Parathyroid adenoma (tissue), 2 donors: ENCODE data around the gene C2orf42.
"Not testable (repeated sequence)": the region's sequence is repeated elsewhere in the genome, so short reads cannot be mapped to it uniquely, and the experiment has no call there.

ENCODE experiments used
- H2AFZ ChIP-seq: fragments of 300-600 bp; sonication (generic); one replicate; pipeline ENCODE4 v1.7.0; 2017; ENCODE audit warnings: antibody characterized with exemption, mild to moderate bottlenecking
- H3K27ac ChIP-seq: fragments of 300-600 bp; sonication (generic); one replicate; pipeline ENCODE4 v1.7.0; 2017
- H3K27me3 ChIP-seq: fragments of 300-600 bp; sonication (generic); one replicate; pipeline ENCODE4 v1.7.0; 2017; ENCODE audit warnings: low read length; ENCODE audit not compliant: control insufficient read depth, insufficient read depth
- H3K36me3 ChIP-seq: fragments of 300-600 bp; sonication (generic); one replicate; pipeline ENCODE4 v1.7.0; 2017; ENCODE audit warnings: low read length; ENCODE audit not compliant: control insufficient read depth, insufficient read depth
- H3K4me1 ChIP-seq: fragments of 300-600 bp; sonication (generic); one replicate; pipeline ENCODE4 v1.7.0; 2017; ENCODE audit warnings: control low read depth
- H3K4me2 ChIP-seq: fragments of 300-600 bp; sonication (generic); one replicate; pipeline ENCODE4 v1.7.0; 2017; ENCODE audit warnings: low read length
- H3K4me3 ChIP-seq: fragments of 300-600 bp; sonication (generic); one replicate; pipeline ENCODE4 v1.7.0; 2017; ENCODE audit warnings: low read depth, low read length
- H3K79me2 ChIP-seq: fragments of 300-600 bp; sonication (generic); one replicate; pipeline ENCODE4 v1.7.0; 2017; ENCODE audit warnings: control low read depth
- H3K9ac ChIP-seq: fragments of 300-600 bp; sonication (generic); one replicate; pipeline ENCODE4 v1.7.0; 2017; ENCODE audit warnings: mild to moderate bottlenecking
- H3K9me3 ChIP-seq: fragments of 300-600 bp; sonication (generic); one replicate; pipeline ENCODE4 v1.7.0; 2017; ENCODE audit warnings: low read length; ENCODE audit not compliant: control insufficient read depth
- CTCF ChIP-seq: fragments of 300-600 bp; sonication (generic); IDR thresholded peaks from one replicate; pipeline ENCODE4 v1.7.0; 2017; ENCODE audit warnings: antibody characterized with exemption, mild to moderate bottlenecking
- donor health status: primary hyperparathyroidism.

The C2orf42 gene

GRCh38 chr2:70160545-70160944 lies 30.3 kb downstream of the C2orf42 start:
- TF ChIP-seq CTCF, result no peak
- Histone ChIP-seq H3K36me3 (no peaks in the 10 kb centered on the region), H3K27ac (no peak overlapping the region), H3K9ac (no peak overlapping the region), H3K27me3 (no peaks in the 10 kb centered on the region), H3K4me2 (no peak overlapping the region), H3K9me3 (no peaks in the 10 kb centered on the region), H3K4me3 (no peak overlapping the region), H3K79me2 (no peaks in the 10 kb centered on the region), H2AFZ (no peak overlapping the region), H3K4me1 (no peaks in the 10 kb centered on the region)

- not testable (repeated sequence) for H3K9me3 ChIP-seq, H3K27ac ChIP-seq, H3K9ac ChIP-seq, H3K4me1 ChIP-seq, H3K4me3 ChIP-seq, H3K36me3 ChIP-seq, H3K79me2 ChIP-seq, H3K27me3 ChIP-seq, H2AFZ ChIP-seq, H3K4me2 ChIP-seq
Observed at GRCh38 chr2:70149130-70149686, 41.6 kb downstream of the C2orf42 start.

GRCh38 chr2:70148211-70148760 lies 42.5 kb downstream of the C2orf42 start:
- H3K9me3 ChIP-seq, H3K4me1 ChIP-seq, H3K27ac ChIP-seq, H3K36me3 ChIP-seq, H3K27me3 ChIP-seq, H2AFZ ChIP-seq, H3K4me2 ChIP-seq, H3K79me2 ChIP-seq, H3K4me3 ChIP-seq, H3K9ac ChIP-seq: not testable (repeated sequence)

GRCh38 chr2:70145851-70146739 lies 44.7 kb downstream of the C2orf42 start:
- H3K79me2 ChIP-seq, result no peaks in the 10 kb centered on the region
- H2AFZ ChIP-seq, result no peak overlapping the region
- no peaks in the 10 kb centered on the region for H3K9me3 ChIP-seq
- no peaks in the 10 kb centered on the region for H3K36me3 ChIP-seq
- no peak overlapping the region for H3K4me3 ChIP-seq
- H3K9ac ChIP-seq, result no peak overlapping the region
- H3K27ac ChIP-seq, result no peak overlapping the region
- H3K4me2 ChIP-seq, result no peak overlapping the region
- no peaks in the 10 kb centered on the region for H3K27me3 ChIP-seq
- H3K4me1 ChIP-seq, result peaks cover 14% of the 10 kb centered on the region
- no peak for TF ChIP-seq CTCF

- H3K9ac ChIP-seq, result no peak overlapping the region
- H3K27ac ChIP-seq, result no peak overlapping the region
- H3K36me3 ChIP-seq, result no peaks in the 10 kb centered on the region
- no peak overlapping the region for H3K4me2 ChIP-seq
- H2AFZ ChIP-seq, result no peak overlapping the region
- no peaks in the 10 kb centered on the region for H3K9me3 ChIP-seq
- no peak for TF ChIP-seq CTCF
- no peak overlapping the region for H3K4me3 ChIP-seq
- H3K4me1 ChIP-seq, result peaks cover 19% of the 10 kb centered on the region
- no peaks in the 10 kb centered on the region for H3K27me3 ChIP-seq
- H3K79me2 ChIP-seq, result no peaks in the 10 kb centered on the region
Observed at GRCh38 chr2:70145144-70145490, 45.7 kb downstream of the C2orf42 start.
